KBM-7 (cell line): Measurements from ENCODE around the gene LRRC32.
"Not testable (repeated sequence)": the region's sequence is repeated elsewhere in the genome, so short reads cannot be mapped to it uniquely, and the experiment has no call there.

Experiments
- DNase-seq: peaks from one replicate; pipeline ENCODE4 v3.0.0-alpha.2; 2015
- in situ Hi-C: fragments of 300-500 bp; cut with MboI; formaldehyde crosslinking; loops from 2 replicates; pipeline ENCODE4 v1.14.3; 2020; ENCODE audit warnings: low sequenced_read_pairs, low pct_unique_long_range_greater_than_20kb, mixed read lengths

Gene LRRC32

DNA sequence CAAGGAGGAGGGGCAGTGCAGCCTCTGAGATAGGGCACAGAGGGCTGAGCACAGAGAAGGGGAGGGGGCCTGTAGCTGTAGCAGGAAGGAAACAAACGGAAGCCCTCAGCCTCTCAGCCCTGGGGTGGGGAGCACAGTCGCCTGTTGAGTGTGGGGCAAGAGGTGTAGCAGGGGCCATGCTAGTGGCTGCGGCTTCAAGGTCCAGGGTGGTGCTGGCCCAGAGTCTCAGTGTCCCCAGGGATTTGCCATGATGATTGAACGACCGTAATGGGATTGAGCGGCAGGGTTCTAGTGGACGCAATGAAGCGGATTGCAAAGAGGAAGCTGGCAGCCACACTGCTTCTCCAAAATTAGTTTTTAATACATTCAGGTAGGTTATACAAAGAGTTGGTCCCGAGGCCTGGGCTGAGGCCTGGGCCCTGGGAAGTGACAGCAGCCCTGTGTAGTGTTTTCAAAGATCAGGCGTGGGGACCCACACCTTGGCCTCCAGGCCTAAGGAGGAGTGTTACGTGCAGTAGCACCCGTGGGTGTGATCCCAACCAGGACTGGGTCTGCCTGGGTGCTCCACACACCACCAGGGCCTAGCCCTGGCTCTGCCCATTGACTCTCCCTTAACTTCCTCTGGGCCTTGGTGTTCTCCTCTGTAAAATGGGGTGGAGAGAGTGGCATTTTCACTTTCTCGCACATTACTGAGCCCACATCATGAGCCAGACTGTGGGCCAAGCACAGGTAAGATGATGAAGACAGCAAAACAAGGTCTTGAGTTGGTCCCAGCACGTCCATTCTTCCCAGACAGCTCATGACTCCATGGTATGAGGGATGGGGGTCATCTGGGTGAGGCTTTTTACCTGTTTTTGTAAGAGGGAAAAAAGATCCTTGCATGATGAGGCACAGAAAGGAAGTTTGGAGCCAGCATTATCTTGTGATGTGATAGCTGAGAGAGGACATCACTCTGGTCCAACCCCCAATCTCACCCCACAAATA, 13.1 kb downstream of the LRRC32 start:
- no peak for DNase-seq
- in situ Hi-C loops: no loop called here

DNA sequence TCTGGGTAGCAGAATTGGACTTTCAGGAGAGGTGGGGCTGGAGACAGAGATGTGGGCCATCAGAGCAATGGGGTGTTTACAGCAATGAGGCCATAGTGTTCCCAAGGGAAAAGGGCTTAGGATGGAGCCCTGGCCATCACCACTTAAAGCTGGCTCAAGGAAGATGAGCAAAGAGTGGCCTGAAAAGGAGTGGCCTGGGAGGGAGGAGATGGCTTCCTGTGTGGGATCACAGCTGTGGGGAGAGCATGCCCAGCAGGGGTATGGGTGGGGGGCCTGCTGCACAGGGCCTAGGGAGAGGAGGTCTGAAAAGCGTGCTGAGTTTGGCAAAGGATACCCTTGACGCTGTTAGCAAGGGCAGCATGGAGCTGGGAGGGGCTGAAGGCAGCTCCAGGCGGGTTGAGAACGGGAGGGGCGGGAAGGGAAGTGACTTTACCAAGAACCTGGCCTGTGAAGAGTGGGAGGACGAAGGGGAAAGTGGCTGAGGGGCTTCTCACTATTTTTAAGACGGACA, 13.9 kb downstream of the LRRC32 start:
- in situ Hi-C loops: no loop called here

DNA sequence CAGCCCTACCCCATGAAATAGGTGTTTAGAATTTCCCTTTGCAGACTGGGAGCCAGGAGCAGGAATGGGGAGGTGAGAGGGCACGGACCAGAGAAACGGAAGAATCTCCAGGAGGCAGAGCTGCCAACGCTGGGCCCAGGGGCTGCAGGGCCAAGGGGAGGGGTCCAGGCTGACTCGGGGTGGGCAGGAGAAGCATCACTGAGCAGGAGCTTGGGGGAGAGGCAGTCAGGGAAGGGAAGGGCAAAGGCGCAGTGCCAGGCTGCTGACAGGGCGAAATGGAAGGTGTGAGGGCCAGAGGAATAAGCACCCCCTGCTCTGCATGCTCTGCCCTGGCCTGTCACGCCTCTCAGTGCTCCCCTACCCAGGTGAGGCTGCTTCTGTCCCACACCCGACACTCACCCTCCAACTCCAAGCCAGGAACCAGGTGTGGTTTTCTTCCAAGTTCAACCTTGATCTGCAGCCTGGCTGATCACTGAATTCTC, 14.5 kb downstream of the LRRC32 start:
- in situ Hi-C loops: no loop called here
- no peak for DNase-seq

More for the DNA sequence above, 13.9 kb downstream of the LRRC32 start:
- DNase-seq: no peak

DNA sequence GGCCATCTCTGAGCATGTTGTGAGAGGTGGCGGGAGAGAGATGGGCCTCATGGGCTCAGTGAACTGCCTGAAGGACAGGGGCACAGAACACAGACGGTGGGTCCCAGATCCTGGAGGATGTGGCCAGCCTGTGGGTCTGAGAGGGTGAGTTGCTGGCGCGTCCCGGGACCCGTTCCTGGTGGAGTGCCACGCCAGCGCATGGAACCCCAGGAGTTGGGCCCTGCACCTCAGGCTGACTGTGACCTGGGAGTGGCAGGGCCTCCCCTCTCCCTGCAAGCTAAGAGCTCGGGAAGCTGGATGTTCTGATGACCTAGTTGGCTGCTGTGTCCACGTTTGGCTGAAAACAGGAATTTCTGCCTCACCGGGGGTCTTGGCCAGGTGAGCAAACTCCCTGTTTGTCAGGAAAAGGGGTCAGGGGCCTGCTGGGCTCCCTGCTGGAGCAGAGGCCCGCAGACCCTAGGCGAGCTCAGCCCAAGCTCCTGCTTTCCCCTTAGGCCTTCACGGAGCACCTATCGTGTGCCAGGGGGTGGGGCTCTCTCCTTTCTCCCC, 15.0 kb downstream of the LRRC32 start:
- in situ Hi-C loops: no loop called here

DNA sequence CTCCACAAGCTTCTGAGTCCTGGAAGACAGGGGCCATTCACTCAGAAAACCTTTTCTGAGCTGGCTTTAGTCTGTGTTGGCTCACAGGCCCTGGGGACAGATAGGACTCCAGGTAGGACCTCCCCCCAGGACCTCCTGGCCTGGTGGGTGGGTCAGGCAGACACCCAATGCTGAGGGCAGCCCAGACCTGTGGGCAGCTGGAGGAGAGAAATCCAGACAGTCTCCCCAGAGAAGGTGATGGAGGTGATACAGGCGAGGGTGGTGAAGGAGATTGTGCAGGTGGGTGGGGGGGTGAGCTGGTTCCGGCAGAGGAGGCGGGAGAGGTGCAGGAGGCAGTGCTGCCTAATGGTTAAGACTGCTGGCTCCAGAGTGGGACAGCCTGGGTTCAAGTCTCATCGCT, 15.6 kb downstream of the LRRC32 start:
- in situ Hi-C loops: no loop called here
- no peak for DNase-seq

More for the DNA sequence above, 15.0 kb downstream of the LRRC32 start:
- DNase-seq: no peak

DNA sequence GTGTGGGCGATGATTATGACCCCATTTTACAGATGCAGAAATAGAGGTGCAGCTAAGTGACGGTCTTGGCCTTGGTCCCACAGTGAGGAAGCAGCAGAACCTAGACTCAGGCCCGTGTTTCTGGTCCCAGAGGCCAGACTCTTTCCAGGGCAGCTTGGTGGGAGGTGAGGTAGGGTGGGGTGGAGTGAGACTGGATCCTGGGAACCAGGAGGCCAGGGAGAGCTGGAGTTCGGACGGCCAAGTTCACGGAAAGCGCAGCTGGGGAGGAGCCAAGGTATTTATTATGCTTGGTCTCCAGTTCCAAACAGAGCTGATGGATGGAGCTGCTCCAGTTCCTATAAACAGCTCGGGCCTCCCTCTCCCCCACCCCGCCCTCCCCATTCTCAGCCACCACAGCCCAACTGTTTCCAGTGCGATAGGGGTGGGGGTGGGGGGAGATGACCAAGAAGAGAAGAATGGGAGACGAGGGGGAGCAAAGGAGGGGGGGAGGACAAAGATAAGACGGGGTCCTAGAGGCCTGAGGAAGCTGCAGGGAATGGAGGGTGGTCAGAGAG, 16.2 kb downstream of the LRRC32 start:
- no peak for DNase-seq
- in situ Hi-C loops: no loop called here

DNA sequence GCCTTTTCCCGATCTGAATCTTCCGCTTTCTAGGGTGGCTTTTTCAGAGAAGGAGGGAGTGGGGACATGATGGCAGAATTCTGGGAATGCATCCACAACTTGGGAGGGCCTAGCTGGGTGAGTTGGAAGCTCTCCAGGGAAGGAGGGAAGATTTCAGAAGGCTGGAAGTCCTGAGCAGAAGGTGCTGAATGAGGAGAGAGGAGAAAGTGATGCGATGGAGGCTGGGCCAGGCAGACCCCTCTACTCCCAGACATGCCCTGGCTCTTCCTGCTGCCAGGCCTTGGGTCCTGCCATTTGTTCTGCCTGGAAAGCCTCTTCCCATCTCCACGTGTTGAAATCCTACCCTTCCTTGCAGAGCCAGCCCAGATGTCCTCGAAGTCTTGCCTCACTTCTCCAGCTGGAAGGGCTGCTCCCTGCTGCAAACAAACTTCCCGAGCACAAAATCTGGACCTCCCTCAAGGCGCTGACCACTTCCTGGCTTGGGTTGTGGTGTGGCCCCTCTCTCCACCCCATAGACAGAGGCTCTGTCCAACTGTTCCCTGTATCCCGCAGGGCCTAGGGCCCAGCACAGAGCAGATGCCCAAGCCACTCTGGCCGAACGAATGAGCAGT, 16.8 kb downstream of the LRRC32 start:
- DNase-seq: no peak
- in situ Hi-C loops: no loop called here

DNA sequence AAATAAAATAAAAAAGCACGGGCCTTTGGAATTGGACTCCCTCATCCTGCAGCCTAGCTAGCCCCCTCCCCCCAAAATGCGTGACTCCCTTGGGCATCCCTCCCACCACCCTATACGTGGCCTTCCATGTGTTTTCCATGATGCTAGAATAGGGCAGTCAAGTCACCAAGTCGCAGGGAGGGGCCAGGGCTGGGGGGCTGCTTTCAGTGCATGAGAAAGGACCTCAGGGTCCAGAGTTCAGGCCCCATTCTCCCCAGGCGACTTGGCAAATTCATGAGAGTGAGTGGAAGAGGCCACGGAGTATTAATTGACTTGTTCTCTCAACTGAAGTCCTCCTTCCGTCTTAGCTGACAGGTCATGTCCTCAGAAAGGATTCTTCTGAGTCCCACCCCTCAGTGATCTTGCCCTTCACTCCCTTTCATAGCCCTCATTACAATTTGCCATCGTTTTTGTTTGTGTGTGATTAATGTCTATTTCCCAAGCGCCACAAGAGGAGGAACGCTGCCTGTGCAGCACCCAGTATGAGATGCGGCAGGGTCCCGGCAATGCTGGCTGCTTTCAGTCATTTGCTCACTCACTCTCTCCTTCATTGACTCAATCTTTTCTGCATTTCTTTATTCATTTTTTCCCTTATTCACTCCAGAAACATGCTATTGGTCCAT, 17.4 kb downstream of the LRRC32 start:
- in situ Hi-C loops: no loop called here
- DNase-seq: no peak

DNA sequence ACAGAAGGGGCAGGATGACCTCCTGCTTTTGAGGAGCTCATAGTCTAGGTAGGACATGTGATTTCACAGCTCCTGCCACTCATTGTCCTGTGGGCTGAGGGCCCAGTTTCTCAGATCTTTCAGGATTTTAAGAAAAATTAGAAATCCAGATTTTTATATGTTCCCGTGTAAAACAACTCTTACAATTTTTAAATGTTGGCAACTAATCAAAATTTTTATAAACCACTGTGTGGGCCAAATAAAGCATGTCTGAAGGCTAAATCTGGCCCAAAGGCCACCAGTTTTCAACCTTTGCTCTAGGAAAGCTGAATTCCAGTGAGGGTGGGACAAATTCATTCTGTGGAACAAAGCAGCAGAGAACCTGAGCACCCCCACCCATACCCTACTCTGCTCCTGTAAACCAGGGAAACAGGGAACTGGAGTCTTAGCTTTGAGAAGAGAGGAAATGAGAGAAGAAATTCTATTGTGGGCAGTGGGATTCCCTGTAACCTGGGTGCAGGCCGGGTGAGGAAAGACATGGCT, 20.6 kb downstream of the LRRC32 start:
- no peak for DNase-seq
- in situ Hi-C loops: no loop called here

DNA sequence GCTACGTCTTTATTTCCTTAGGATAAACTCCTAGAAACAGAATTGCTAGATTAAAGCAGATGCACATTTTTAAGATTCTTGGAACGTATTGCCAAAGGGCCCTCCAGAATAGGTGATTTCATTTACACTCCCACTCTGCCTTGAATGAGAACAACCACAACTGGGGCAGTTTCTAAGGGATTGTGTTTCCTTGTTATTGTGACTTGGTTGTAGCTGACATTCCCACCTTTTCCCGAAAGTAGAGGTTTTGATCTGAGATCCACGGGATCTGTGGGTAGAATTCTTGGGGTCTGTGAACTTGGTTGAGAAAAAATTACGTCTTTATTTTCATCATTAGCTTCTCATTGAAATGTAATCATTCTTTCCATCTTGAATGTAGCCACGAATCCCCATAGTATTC, 21.5 kb downstream of the LRRC32 start:
- in situ Hi-C loops: no loop called here
- no peak for DNase-seq

DNA sequence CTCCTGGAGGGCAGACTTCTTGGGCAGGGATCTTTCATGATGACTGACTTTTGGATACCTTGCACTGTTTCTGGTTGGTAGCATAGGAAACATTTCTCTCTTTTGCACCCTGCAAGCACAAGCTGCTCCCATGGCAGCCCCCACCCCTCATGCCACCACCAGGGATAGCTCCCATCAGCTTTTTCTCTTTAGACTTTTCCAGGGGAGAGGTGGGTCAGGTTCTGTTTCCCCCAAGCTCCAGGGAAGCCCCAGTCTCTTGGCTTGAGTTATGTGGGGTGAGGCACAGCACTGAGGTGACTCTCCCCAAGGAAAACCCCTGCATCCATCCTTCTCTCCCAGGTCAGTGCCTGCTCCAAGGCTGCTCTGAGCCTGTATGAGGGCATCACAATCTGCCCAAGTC, 22.5 kb downstream of the LRRC32 start:
- in situ Hi-C loops: no loop called here
- DNase-seq: no peak

DNA sequence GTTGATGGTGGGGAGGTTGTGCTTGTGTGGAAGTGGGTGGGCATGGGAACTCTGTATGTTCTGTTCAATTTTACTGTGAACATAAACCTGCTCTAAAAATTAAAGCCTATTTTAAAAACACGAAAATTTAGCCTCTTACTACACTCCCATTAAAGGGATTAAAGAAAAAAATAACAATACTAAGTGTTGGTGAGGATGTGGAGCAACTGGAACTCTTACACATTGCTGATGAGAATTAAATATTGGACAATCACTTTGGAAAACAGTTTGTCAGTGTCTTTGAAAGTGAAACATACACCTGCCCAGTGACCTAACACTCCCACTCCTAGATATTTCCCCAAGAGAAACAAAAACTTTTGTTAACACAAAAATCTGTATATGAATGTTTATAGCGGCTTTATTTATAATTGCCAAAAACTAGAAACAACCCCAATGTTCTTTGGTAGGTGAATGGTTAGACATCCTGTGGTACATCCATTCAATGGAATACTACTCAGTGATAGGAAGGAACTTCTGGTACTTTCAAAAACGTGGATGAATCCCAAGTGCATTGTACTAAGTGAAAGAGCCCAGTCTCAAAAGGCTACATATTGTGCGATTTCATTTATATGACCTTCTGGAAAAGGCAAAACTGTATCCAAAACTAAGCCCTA, 23.5 kb downstream of the LRRC32 start:
- DNase-seq: no peak
- in situ Hi-C loops: no loop called here

DNA sequence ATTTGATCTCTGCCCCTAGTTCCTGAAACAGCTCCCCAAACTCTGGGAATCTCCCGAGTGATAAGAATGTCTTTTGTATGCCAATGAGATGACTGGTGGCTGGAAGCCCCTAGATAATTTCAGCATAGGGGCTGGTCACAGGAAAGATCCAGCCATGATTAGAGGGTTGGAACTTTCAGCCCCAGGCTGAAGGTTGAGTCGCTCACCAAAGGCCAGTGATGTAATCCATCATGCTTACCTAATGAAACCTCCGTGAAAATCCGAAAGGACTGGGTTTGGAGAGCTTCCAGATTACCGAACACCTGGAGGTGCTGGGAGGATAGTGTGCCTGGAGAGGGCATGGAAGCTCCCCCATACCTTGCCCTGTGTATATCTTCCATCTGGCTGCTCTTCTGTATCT, 26.0 kb downstream of the LRRC32 start:
- no peak for DNase-seq
- in situ Hi-C loops: no loop called here

DNA sequence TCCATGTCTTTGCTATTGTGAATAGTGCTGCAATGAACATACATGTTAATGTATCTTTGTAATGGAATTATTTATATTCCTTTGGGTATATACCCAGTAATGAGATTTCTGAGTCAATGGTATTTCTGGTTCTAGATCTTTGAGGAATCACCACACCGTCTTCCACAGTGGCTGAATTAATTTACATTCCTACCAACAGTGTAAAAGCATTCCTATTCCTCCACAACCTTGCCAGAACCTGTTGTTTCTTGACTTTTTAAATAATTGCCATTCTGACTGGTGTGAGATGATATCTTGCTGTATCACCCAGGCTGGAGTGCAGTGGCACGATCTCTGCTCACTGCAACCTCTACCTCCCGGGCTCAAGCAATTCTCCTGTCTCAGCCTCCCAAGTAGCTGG, 26.8 kb downstream of the LRRC32 start:
- DNase-seq, in situ Hi-C loops: not testable (repeated sequence)

DNA sequence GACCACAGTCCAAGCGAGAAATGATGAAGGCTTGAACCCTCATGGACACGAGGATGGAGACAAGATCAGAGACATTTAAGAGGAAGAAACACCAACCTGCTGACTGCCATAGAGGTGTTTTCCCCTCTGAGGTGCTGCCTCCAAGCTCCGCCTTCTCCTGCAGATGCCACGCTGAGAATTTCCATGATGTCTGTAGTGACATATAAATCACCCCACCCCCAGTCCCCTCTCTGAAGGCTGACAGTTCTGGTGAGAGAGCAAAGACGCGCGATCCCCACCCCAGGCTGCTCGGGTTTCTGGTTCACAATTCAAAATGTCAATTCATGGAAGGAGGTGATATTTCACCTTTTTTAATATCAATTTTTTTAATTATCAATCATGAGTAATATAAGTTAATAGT, 28.2 kb downstream of the LRRC32 start:
- no peak for DNase-seq
- in situ Hi-C loops: no loop called here

DNA sequence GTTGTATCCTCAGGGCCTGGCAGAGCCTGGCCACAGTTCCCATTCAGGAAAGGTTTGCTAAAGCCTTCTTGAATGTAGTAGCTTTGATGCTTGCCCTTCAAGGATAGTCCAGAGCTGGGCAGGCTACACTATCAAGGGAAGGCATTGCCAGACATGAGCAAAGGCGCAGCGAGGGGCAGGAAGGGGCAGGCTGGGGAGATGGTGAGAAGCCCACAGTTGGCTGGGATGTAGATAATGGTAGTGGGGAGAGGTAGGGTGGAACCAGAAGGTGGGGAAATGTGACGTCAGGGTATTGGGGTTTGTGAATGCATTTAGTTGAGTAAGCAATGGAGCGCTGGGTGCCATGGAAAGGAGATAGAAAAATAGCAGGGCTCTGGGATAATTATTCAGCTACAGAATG, 28.6 kb downstream of the LRRC32 start:
- no peak for DNase-seq
- in situ Hi-C loops: no loop called here

DNA sequence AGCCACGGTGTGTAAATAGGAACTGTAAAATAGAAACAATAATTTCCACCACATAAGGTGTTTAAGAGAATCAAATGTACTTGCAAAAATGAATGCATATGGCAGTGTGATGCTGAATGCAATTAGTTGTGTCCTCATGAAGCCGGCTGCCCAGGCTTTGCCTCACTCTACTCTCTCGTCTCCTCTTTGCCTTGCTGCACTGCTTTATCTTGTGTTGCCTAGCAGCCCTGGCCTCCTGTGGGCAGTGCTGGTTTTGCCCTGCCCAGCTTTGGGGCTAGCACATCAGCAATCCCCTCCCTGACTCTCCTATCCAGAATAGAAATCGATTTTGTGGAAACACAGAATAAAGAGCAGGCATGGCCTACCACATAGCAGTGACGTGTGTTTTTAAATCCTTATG, 30.0 kb downstream of the LRRC32 start:
- in situ Hi-C loops: no loop called here
- DNase-seq: no peak

DNA sequence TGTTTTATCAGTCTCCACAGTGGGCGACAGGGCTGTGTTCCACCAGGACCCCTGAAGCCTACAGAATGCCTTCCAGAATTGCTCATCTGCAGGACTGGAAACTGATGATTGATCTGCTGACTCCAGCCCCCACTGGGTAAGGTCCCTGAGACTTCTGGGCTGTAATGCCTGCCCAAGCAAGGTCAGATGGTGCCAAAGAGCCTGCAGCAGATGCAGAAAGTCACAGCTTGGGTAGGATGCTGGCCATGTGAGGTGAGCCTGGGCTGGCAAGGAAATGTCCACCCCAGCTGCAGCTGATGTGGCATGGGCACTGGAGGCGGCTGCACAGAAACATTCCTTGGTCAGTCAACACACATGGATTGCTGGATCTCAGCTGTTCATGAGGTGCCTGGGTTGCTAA, 30.9 kb downstream of the LRRC32 start:
- DNase-seq: no peak
- in situ Hi-C loops: no loop called here
